Activated B cell treated with CpG ODN at 0.5 μM for 24 hours (primary cell): ENCODE measurements around the gene PRR19. TPM values are rescaled to one million over a fixed set of nuclear protein-coding genes. Genes with fewer than 3 reads are reported as not detected.

ENCODE experiments used
- ATAC-seq: fragments of 200-7000 bp; cut with Tn5 transposase; one replicate; pipeline ENCODE4 v1.10.0; 2021; ENCODE audit warnings: low read depth, mild to moderate bottlenecking, moderate library complexity
- CTCF ChIA-PET: fragments of 350-600 bp; sonication (Branson Sonifier 250); formaldehyde crosslinking; loops from one replicate; lab custom pipeline; 2021; ENCODE audit warnings: antibody characterized with exemption; lab: Charles Lee
- POLR2A ChIA-PET: fragments of 350-600 bp; sonication (Branson Sonifier 250); formaldehyde crosslinking; loops from one replicate; lab custom pipeline; 2021; ENCODE audit warnings: antibody characterized with exemption; lab: Charles Lee
- DNase-seq: peaks from one replicate; pipeline ENCODE4 v3.0.0; 2022
- H3K27ac Mint-ChIP-seq: one replicate; pipeline ENCODE4 v1.8.0; 2020; ENCODE audit warnings: mixed read lengths
- H3K27me3 Mint-ChIP-seq: one replicate; pipeline ENCODE4 v1.8.0; 2021; ENCODE audit warnings: mixed read lengths
- H3K36me3 Mint-ChIP-seq: one replicate; pipeline ENCODE4 v1.8.0; 2021; ENCODE audit warnings: low read depth, mixed read lengths
- H3K4me1 Mint-ChIP-seq: one replicate; pipeline ENCODE4 v1.8.0; 2021; ENCODE audit warnings: mixed read lengths
- H3K4me3 Mint-ChIP-seq: one replicate; pipeline ENCODE4 v1.8.0; 2020; ENCODE audit warnings: mild to moderate bottlenecking, mixed read lengths
- H3K9me3 Mint-ChIP-seq: one replicate; pipeline ENCODE4 v1.8.0; 2020; ENCODE audit warnings: mixed read lengths
- CTCF ChIP-seq: fragments of 200-600 bp; IDR thresholded peaks from one replicate; pipeline ENCODE4 v1.8.0; 2022; ENCODE audit warnings: antibody characterized with exemption, mild to moderate bottlenecking
- intact Hi-C: fragments of 100-400 bp; cut with micrococcal nuclease; formaldehyde crosslinking; loops from one replicate; pipeline ENCODE4 v1.15.1; 2024
- total RNA-seq: library from RNA; stranded (reverse); gene quantifications from 2 replicates; pipeline ENCODE4 v1.2.3, GENCODE V29; 2022

PRR19 gene
- total RNA-seq, 1 donor from 2014 or later = 0.33 TPM

GRCh38 chr19:42345191-42345812 lies 43.4 kb downstream of the PRR19 start:
- POLR2A ChIA-PET = no interaction called here
- no peaks in the 10 kb centered on the region for H3K4me1 Mint-ChIP-seq
- intact Hi-C loops = no loop called here

GRCh38 chr19:42348211-42348610 lies 46.3 kb downstream of the PRR19 start:
- no peaks in the 10 kb centered on the region for H3K4me1 Mint-ChIP-seq
- no peaks in the 10 kb centered on the region for H3K27me3 Mint-ChIP-seq
- DNase-seq (no peak), ATAC-seq (no peak)
- TF ChIP-seq CTCF = no peak
- intact Hi-C loops = no loop called here
- ChIA-PET CTCF (no interaction called here), POLR2A (no interaction called here)
- H3K27ac Mint-ChIP-seq = no peak overlapping the region
- peaks cover 29% of the 10 kb centered on the region for H3K36me3 Mint-ChIP-seq
- no peak overlapping the region for H3K4me3 Mint-ChIP-seq
- H3K9me3 Mint-ChIP-seq = no peaks in the 10 kb centered on the region

More at GRCh38 chr19:42345191-42345812, 43.4 kb downstream of the PRR19 start:
- no peak for TF ChIP-seq CTCF
- CTCF ChIA-PET = no interaction called here
- Mint-ChIP-seq H3K27ac (no peak overlapping the region), H3K4me3 (no peak overlapping the region), H3K9me3 (no peaks in the 10 kb centered on the region), H3K36me3 (peaks cover 35% of the 10 kb centered on the region), H3K27me3 (no peaks in the 10 kb centered on the region)
- ATAC-seq = no peak
- DNase-seq = no peak

- no peak for TF ChIP-seq CTCF
- no peak overlapping the region for H3K27ac Mint-ChIP-seq
- ATAC-seq = no peak
- intact Hi-C loops = no loop called here
- H3K4me1 Mint-ChIP-seq = peaks cover 2% of the 10 kb centered on the region
- H3K4me3 Mint-ChIP-seq = no peak overlapping the region
- ChIA-PET POLR2A (interaction anchor here (0.6 kb wide), 1 partner anchor 27 kb away, joined by 4 read pairs; no protein-coding TSS in a partner anchor), CTCF (no interaction called here)
- DNase-seq = no peak
- H3K9me3 Mint-ChIP-seq = no peaks in the 10 kb centered on the region
- H3K27me3 Mint-ChIP-seq = no peaks in the 10 kb centered on the region
- peaks cover 29% of the 10 kb centered on the region for H3K36me3 Mint-ChIP-seq
Observed at GRCh38 chr19:42349378-42350107, 47.6 kb downstream of the PRR19 start.

- Mint-ChIP-seq H3K36me3 (peaks cover 24% of the 10 kb centered on the region), H3K4me3 (no peak overlapping the region), H3K27ac (no peak overlapping the region), H3K27me3 (no peaks in the 10 kb centered on the region), H3K9me3 (no peaks in the 10 kb centered on the region), H3K4me1 (peaks cover 2% of the 10 kb centered on the region)
- intact Hi-C loops = no loop called here
- no peak for TF ChIP-seq CTCF
- no peak for ATAC-seq
- ChIA-PET POLR2A (no interaction called here), CTCF (no interaction called here)
- no peak for DNase-seq
Observed at GRCh38 chr19:42350417-42350816, 48.5 kb downstream of the PRR19 start.

GRCh38 chr19:42351079-42351735 lies 49.3 kb downstream of the PRR19 start:
- H3K4me1 Mint-ChIP-seq = peaks cover 2% of the 10 kb centered on the region
- intact Hi-C loops = no loop called here
- no peak for ATAC-seq
- no peak for TF ChIP-seq CTCF
- peaks cover 21% of the 10 kb centered on the region for H3K36me3 Mint-ChIP-seq
- no peaks in the 10 kb centered on the region for H3K27me3 Mint-ChIP-seq
- ChIA-PET POLR2A (no interaction called here), CTCF (no interaction called here)
- H3K9me3 Mint-ChIP-seq = no peaks in the 10 kb centered on the region
- no peak for DNase-seq
- H3K27ac Mint-ChIP-seq = no peak overlapping the region
- H3K4me3 Mint-ChIP-seq = no peak overlapping the region
